Measurements from ENCODE around the gene WFS1.

Gene WFS1

GRCh38 chr4:6262176-6262575 is 7.5 kb upstream of the WFS1 start:
- DNase-seq (ENCODE audit: low read depth): no peak

DNA sequence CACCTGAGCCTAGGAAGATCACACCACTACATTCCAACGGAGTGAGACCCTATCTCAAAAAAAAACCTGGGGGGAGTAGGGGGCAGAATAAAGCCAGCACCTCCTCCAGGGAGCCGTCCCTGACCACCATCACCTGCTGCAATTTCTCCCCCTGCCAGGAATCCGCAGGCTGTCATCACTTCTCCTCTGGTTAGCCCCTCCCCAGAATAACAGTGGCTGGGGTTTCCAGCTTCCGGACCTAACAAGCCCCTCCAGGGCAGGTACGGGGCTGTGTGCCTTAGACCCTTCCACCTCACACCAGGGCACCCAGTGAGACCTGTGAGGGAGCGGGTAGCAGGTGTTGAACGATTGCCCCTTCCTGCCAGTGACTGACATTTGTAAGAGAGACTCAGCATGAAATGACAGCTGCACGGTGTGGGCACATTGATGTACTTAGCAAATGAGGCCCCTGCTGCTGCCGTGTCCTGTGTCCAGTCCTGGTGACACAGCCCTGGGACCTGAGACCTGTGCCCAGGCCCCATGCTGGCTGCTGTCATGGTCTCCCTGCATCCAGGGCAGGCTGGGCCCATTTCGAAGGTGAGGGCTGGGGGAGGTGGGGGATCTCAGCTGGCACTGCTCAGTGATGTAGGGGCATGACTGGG is 6.7 kb upstream of the WFS1 start:
- DNase-seq (ENCODE audit: low read depth): no peak

DNA sequence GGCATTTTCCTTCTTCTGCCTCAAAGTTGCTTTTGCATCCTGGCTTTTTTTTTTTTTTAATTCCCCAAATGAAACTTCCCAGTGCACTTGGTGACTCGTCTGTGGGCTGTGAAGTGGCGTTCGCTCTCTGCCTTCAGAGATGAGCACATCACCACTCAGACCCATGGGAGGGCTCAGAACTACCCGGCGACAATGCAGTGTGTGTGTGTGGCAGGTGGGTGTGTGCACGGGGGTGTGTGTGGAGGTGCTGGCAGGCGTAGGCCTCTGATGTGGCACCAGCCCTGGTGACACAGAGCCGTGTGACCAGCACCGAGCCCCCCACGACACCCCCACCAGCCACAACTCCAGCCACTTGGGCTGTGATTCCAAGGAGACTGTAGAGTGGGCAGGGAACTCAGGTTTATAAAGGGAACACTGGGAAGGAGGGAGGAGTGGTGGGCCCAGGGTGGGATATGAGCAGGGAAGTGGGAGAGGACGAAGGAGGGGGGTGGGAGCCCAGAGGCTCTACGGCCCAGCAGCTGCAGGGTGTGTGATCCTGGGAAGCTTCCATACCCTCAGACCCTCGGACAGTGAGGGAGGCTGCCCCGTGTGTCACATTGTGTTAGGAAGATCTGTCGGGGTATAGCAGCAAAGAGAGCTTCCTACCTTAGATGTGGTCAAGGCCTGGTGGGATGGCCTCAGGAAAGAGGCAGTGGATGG is 6.0 kb upstream of the WFS1 start:
- no peak for DNase-seq (ENCODE audit: low read depth)

- peak; percentile 69 for DNase-seq (ENCODE audit: low read depth)
These were observed 5.5 kb upstream of the WFS1 start for GRCh38 chr4:6264225-6264540.

DNA sequence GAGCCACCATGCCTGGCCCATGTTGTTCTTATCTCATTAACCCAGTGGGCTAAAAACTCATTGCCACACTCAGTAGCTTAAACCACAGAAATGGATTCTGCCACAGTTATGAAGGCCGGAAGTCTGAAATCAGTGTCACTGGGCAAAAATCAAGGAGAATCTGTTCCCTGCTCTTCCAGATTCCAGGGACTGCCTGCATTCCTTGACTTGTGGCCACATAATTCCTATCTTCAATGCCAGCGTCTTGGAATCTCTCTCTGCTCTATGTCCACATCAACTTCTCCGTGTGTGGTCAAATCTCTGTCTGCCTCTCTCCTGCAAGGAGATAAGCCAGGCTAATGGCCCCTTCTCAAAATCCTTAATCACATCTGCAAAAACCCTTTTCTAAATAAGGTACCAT is 4.1 kb upstream of the WFS1 start:
- no peak for DNase-seq (ENCODE audit: low read depth)

GRCh38 chr4:6267573-6267972 is 2.1 kb upstream of the WFS1 start:
- peak; percentile 49 for DNase-seq (ENCODE audit: low read depth)

DNA sequence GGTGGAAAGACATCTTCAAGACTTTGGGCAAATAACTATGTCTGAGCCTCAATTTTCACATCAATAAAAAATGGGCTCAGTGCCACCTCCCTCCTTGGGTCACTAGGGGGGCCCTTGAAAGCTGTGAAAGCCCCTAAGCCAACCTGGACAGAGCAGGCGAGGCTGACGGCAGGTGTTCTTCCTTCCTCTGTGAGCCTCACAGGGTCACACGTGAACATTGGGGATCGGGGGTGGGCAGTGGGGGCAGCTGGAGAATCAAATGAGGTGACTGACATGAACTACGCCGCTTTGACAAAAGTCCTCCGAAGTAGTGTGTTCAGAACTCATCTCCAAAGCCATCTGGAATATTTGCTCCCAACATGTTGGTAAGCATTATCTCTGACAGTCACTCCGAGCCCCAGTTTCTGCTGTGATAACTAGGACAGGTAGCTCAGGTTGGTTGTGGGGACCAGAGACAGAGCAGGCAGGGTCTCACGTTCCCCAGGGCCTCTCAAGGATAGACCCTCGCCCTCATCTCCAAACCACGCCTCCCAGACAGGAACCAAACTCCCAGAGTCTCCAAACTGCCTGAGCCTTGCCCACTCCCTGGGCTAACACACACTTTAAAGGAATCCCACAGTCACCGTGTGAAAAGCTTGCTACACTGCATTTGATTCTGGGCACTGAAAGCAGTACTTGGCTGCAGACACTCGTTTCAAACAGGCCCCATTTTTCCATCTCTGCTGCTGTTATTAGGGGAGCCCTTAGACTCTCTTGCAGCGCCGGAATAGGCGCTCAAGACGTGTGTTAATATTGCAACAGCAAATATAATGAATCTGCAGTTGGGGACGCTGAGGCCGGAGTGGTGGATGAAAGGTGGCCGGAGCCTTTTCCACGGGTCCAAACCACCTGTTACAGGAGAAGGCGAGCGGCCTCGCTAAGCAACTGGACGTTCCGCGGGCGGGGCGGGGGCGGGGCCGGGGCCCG is 717 bp upstream of the WFS1 start:
- no peak for DNase-seq (ENCODE audit: low read depth)

DNA sequence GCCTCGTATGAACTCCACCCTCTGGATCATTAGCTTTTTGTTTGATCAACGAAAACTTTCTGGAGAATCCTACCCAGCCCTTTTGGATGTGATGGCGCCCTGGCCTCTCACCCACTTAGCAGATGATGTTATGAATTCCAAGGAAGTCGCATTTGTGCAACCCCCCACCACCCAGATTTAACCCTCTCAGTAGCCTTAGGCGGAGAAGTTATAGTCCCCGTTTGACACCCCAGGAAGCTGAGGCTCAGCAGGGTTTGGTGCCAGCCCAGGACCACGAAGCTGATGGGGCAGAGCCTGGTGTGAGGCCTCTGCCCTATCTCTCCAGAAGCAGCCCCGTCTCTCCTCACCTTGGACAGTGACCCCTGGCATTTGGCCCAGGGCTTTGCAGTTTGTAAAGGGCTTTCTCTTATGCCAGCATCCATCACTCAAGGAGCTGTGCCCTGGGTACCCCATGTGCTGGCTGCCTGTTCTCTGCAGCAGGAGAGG is 1.0 kb downstream of the WFS1 start:
- DNase-seq (ENCODE audit: low read depth): peak; percentile 28

DNA sequence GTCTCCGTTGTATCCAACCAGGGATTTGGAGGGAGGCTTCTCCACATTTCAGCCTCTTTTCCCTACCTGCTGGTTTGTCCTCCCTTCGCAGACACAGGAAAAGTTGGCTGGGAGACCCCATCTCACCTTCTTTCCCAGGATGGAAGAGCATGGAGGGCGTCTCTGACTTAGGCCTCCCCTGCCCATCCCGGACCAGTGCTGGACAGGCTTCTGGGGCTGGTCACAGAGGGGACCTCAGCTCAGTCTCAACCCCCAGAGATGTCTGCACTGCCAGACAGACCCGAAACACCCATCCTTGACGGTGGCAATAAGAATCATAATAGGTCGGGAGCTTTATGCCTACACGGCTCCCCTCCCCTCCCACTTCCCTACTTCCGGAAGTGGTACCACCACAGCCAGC is 1.6 kb downstream of the WFS1 start:
- no peak for DNase-seq (ENCODE audit: low read depth)

DNA sequence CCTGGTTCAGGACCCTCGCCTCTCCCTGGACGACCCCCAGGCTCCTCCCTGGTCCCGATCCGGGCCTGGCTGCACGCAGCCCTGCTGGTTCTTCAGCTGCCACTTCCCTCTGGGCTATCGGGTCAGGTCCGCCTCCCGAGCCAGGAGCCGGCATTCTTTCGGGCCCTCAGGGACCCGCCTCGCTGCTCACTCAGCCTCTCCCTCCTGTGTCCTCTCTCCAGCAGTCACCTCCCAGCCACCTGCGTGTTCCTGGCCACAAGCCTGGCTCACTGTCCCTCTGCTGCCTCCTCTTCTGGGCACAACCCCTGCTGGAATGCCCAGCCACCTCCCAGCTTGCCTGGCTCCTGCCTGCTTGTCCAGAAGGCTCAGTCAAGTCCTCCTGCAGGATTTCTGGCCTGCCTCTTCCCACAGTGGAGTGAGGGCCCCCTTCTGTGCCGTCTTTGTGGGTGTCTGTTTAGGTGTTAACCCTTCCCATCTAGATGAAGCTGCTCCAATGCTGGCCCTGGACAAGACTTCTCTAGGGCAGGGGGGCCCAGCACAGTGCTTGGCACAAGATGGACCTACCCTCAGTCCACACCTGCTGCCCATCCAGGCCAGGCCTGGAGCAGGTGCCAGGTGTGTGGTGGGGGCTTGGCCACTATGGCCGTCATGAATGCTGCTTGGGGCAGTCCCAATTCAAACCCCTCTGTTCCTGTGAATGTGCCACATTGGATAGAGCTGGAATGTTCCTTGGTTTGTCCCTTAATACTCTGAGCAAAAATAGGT is 2.2 kb downstream of the WFS1 start:
- DNase-seq (ENCODE audit: low read depth): no peak

DNA sequence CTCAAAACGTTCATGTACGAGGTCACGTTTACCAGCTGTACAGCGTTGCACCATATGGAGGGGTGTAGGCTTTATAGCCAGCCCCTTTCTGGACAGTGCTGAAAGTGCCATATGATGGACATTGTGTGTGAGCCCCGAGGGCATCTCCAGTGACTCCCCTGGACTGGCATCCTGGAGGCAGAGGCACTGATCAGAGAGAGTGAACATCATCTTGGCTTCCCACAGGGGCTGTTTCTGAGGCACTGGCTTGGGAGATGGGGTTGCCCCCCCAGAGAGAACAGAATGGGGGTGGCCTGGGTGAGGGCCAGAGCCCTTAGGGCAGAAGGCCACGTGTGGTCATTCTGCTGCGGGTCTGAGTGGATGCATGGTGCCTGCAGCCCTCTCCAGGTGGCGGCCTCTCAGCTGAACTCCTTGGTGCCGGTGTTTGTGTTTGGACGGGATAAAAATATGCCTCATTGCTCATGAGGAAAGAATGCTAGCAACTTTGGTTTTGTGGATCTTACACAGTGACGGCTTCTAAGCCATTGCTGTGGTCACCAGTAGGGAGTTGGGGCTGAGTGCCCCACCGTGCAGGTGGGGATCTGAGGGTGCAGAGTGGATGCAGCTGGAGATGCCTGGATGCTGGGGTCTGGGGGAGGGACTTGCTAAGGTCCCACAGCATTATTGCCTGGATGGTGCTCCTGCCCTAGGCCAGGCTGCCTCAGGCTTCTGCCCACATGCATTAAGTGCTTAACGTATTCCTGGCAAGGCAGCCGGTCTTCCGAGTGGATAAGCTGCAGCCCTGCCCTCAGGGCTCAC is 3.4 kb downstream of the WFS1 start:
- DNase-seq (ENCODE audit: low read depth): peak; percentile 84

- no peak for DNase-seq (ENCODE audit: low read depth)
These were observed 4.0 kb downstream of the WFS1 start for GRCh38 chr4:6273661-6273990.

GRCh38 chr4:6275351-6275750 is 5.7 kb downstream of the WFS1 start:
- no peak for DNase-seq (ENCODE audit: low read depth)

GRCh38 chr4:6275898-6276806 is 6.5 kb downstream of the WFS1 start:
- no peak for DNase-seq (ENCODE audit: low read depth)

DNA sequence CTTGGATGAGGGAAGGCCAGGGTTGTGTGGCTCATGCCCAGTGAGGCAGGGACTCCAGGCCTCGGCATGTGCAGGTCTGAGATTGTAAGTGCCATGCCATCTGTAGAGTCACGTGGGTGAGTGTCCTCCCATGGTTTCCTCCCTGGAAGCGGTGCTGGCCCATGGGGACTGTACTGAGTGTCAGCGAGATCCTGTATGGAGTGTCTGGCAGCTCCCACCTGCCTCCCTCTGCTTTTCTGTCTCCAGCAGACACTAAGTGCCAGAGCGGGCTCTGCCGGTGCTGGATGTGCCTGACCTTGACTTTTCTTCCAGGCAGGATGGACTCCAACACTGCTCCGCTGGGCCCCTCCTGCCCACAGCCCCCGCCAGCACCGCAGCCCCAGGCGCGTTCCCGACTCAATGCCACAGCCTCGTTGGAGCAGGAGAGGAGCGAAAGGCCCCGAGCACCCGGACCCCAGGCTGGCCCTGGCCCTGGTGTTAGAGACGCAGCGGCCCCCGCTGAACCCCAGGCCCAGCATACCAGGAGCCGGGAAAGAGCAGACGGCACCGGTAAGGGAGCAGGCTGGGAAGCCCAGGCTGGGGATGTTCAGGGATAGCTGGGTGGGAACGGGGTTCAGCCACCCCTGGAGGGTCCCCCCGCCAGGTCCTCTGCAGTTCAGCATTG is 7.6 kb downstream of the WFS1 start:
- DNase-seq (ENCODE audit: low read depth): no peak

- no peak for DNase-seq (ENCODE audit: low read depth)
These were observed 8.5 kb downstream of the WFS1 start for GRCh38 chr4:6277935-6278800.

DNA sequence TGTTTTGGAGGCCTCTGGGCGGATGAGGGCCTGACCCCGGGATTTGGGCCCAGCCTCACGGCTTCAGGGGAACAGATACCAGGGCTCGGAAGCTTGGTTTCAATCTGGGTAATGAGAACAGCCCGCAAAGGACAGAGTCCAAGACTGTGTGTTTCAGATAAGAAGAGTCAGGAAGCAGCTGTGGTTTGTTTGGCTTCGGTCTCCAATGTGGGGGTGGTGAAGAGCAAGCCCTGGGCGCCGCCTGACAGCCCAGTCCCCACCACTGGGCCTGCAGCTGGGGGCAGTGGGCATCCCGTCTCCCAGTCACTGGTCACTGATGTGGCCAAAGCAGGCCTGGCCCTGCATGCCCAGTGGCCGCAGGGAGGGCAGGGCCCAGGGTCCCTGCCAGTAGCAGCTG is 9.1 kb downstream of the WFS1 start:
- peak; percentile 65 for DNase-seq (ENCODE audit: low read depth)

DNA sequence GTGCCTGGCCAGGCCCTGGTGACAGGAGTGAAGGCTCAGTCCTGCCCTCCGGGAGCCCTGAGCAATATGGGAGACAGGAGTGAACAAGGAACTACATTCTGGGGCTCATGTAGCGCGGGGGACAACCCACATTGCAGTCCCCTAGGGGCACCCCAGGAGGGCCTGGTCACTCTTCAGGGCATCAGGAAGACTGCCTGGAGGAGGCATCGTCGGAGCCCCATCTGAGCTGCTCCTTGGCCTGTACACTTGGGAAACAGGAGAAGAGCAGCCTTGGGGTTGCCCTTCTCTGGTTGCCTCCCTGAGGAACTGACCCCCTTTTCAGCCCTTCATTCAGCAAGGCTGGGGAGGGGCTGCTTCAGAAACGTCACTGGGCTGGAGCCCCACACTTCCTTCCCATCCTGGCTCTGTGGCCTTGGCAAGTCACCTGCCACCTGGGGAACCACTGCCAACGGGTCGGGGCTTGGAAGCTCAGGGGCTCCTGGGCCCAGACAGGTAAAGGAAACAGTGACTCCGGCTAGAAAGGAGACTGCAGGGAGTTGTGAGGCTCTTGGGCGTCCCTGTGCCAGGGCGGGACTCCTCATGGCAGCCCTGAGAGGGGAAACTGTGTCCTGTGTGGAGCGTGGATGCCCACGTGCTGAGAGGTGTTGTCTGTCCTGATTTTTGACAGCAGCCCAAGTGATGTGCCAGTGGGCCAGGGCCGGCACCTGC is 10.1 kb downstream of the WFS1 start:
- DNase-seq (ENCODE audit: low read depth): no peak

Data from iris pigment epithelial cell (primary cell).